Stimulated activated CD4-positive, alpha-beta T cell treated with anti-CD3 and anti-CD28 coated beads, Interleukin-2, amount 100 ng/mL, for 24 hours (primary cell): ENCODE results near the gene VSTM2B.

Source experiments
- DNase-seq, 2 donors: peaks; one replicate each; pipeline ENCODE4 v3.0.0-alpha.2; 2020

Gene VSTM2B

DNA sequence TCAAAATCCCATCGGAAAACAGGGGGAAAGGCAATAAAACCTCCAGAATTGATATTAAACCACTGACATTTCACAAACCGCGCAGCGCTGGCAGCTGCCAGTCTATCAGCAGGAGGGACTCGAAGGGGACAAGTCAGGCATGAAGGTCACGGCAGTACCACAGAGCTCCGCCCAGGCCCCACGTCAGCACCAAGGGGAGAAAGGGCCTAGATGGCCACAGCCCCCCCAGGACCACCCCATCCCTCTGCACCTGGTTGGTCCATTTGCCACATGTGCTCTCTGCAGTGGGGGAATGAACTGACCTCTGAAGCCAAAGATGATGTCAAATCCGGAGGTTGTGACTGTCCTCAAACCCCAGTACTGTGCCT, 9.5 kb upstream of the VSTM2B start:
- DNase-seq: no peak

- DNase-seq: no peak
Measured at GRCh38 chr19:29516821-29517395, 8.9 kb upstream of the VSTM2B start.

DNA sequence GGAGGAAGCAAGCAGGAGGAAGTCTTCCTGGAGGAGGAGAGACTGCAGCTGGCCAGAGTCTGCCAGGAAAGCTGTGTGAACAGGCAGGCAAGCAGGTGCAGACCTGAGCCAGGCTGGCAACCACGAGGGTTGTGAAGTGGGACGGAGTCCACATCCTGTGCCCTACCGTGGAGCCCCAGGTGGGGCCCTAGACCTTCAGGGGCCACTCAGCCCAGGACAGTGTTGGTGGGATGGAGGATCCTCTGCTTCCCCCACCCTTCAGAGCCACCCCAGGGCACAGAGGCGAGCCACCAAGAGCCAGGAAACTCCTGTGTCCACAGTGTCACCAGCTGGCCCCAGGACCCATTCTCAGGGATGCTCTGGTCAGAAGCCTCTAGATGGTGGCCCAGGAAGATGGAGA, 8.4 kb upstream of the VSTM2B start:
- DNase-seq: no peak

DNA sequence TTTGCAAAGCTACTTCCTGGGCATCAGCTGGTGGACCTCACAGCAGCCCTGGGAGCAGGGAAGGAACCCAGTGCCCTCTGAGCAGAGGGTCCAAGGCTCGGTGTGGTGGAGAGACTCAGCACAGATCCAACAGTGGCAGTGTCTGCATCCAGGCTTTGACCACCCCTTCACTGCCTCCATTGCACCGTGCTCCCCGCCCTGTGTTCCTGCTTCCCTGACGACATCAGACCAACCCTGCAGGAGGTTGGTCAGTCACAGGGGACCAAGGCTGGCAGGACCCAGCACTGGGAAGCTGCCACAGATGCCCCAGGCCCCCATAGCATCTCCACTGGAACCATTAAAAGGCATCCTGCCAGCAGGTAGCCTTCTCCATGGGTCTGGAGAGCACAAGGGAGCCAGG, 7.8 kb upstream of the VSTM2B start:
- no peak for DNase-seq

GRCh38 chr19:29519146-29519545, 6.6 kb upstream of the VSTM2B start:
- DNase-seq: no peak

GRCh38 chr19:29519931-29520330, 5.9 kb upstream of the VSTM2B start:
- no peak for DNase-seq

- no peak for DNase-seq
Measured at GRCh38 chr19:29520390-29520789, 5.4 kb upstream of the VSTM2B start.

GRCh38 chr19:29521291-29522075, 4.3 kb upstream of the VSTM2B start:
- DNase-seq: no peak

DNA sequence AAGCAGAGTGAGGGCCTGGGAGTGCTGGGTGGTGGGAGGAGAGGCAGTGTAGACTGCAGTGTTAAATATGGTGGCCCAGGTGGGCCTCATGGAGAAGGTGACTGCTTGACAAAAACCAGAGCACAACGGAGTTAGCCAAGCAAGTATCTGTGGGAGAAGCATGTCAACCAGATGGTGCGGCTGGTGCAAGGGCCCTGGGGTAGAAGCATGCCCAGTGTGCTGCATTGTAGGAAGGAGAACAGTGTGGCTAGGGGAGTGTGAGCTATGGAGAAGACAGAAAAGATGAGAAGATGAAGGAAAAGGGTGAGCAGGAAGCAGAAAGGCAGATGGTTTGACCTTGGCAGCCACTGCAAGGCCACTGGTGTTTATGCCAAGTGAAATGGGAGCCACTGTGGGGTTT, 2.2 kb upstream of the VSTM2B start:
- no peak for DNase-seq

GRCh38 chr19:29524201-29524911, 1.4 kb upstream of the VSTM2B start:
- no peak for DNase-seq

DNA sequence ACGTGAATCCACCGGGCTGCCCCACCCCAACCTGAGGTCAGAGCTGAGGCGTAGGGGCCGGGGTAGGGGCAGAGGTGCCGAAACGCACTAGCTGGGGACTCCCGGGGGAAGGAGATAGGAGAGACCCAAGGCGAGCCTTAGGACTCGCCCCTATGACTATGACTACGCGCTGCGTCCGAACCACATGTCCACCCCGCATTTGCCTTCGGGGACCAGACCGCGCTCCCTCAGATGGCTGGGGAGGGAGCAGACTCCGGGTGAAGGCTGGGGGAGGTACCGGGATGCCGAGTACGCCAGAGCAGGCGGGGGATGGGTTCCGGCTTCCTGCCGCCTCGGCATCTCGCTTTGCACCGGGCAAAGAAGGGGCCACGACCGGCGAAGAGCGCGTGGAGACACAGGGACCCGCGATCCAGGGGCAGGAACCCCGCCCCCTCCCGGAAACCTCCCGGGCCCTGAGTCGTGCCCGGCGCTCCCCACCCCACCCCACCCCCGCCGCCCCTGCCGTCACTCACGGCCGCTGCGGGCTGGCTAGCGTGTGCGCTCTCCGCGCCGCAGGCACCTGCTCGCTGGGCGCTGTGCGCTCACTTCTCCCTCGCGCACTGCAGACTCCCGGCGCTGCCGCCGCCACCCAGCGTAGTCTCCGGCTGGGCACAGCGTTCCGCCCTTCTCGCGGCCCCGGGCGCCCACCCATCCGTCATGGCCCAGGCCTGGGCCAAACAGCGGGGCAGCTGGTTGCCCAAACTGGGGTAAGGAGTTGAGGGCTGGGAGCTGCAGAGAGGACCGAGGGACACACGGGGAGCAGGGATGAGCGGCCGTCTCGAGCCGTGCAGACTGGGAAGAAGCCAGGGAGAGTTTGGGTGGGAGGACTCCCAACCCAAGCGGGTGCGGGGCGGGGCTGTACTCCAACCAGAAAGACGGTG, 622 bp upstream of the VSTM2B start:
- peak in 1 of 2 donors; percentile 28 for DNase-seq

DNA sequence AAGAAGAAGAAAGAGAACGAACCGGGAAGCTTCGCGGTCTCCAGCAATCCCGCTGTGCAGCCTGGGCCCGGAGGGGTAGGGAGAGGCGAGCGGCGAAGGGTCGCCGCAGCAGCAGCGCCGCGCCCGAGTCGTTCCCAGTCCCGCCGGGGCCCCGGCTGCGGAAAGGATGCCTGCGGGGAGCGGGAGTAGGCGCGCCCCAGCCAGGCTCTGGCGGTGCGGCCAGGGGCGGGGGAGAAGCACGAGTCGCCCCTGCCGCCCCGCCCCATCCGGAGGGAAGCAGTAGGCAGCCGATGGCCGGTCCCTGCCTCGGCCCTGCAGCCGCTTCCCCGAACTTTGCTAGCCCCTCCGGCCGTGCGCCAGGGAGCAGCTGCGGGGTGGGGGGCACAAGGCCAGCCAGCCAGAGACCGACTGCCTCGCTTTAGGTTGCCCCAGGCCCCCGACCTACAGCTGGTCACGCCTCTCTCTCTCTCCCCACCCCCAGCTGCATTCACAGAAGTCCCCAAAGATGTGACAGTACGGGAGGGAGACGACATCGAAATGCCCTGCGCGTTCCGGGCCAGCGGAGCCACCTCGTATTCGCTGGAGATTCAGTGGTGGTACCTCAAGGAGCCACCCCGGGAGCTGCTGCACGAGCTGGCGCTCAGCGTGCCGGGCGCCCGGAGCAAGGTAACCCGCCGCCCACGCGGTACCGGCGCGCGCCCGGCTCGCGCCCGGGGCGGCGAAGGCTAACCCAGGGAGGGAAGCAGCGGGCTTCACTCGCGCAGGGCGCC, 1.1 kb downstream of the VSTM2B start:
- DNase-seq: peak in 1 of 2 donors; percentile 60

- no peak for DNase-seq
Measured at GRCh38 chr19:29527500-29528328, 1.9 kb downstream of the VSTM2B start.

DNA sequence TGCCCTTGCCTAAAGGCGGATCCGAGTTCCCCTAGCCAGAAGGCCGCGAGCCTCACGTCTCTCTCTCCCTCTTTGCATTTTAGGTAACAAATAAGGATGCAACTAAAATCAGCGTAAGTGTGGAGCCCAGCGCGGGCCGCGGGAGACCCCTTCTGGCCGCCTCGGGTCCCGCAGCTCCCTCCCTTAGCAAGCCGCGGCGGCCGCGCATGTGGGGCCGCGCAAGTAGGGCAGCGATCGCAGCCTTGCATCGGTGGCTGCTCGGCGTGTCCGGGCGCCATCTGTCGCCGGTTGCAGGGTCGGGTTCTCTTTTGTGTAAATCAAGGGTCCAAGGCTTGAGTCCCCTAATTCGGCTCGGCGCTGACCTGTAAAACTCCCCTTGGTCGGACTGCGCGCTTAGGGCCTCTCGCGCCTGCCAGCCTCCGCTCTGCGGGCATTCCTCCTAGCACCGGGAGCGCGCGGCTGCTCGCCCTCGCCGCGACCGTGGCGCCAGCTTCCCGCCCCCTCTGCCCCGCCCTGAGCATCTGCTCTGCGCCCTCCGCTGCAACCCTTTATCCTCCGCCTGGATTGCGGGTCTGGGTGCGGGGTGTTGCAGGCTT, 2.7 kb downstream of the VSTM2B start:
- peak; percentile 70 to 84 for DNase-seq

DNA sequence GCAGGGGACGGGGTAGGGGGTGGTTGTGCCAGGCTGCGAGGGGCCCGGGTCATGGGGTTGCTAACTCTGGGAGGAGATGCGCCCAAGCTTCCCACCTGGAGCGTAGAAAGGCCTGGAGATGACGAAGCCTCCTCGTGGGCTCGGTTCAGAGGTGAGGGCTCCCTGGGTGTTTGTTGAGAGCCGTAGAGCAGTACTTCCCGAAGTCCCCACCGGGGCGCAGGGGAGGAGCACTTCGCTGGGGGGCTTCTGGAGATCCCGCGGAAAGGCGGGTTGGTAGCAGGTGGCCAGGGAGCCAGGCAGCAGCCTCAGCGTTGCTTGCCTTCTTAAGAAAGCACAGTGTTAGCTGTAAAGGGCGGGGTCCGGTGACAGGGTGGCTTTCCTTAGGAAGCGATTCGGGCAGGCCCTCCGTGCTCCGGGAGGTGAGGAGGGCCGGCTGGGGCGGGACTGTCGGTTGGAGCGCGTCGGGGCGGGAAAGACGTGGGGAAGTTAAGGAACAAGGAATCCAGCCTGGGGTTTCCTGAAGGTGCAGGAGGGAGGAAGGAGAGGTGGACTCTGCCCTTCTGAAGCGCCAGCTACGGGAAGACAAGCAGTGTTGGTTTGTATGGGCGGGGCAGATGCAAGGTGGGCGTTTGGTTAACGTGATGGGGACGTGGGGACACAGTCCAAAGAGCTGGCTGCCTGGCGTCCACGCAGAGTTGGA, 3.3 kb downstream of the VSTM2B start:
- DNase-seq: peak in 1 of 2 donors; percentile 12

GRCh38 chr19:29529646-29530539, 4.1 kb downstream of the VSTM2B start:
- DNase-seq: peak in 1 of 2 donors; percentile 22

DNA sequence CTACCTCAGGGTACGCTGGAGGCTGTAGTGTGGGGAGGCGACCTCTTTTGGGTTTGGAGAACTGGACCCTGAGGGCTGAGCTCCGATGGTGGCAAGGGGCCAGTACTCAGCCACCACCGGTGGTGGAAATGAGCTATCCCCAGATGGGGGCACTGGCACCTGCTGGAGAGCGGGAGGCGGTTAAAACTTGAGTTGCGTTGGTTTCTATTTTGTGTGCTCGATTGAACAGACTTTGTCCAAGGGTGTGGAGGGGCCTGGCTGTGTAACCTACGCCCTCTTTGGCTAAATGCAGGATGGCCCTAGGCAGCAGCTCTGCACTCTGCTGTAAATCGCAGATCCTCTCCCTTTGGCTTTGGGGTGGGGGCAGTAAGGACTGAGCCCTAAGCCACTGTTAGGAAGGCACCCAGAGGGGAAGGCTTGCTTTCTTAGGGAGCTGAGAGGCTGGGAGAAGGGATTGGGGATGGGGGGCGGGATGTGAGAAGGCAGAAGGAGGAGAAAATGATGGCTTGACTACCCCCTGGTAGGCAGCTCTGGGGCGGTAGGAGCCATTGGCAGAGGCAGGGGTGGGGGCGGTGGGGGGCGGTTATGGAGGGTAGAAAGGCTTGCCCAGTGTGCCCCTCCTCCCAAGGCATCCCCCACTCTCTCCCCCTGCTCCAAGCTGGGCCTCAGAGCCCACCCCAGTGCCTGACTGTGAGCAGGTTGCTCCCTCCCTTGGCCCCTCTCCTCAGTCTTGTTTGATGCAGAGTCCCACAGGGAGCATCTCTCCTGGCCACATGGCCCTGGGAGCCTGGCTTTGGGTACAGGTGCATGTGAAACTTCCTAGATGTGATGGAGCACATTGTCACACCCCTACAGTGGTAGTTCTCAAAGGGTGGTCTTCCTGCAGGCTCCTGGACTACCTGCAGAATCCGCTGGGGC, 5.0 kb downstream of the VSTM2B start:
- DNase-seq: no peak

DNA sequence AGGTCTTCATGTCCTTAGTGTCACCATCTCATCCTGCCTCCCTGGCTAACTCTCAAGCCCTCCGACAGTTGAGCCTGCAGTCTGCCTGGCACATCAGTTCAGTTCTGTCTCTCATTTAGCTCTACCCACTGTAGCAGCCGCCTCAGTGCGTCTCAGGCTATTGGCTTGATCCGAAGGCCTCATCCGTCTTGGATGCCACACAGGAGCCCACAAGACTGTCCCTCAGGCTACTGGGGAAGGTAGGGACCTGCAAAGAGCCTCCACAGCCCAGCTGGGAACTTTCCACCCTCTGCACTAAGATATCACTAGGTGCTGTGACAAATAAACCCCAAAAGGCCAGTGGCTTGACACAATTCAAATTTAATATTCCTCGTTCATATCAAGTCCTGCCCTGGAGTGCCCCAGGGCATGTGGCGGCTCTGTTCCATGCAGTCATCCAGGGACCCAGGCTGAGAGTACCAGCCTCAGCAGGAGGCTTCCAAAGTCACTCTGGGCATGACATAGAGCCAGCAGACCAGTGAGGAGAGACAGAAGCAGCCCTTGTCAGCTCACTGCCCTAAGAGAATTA, 5.7 kb downstream of the VSTM2B start:
- no peak for DNase-seq
